Peyer's patch (tissue), 4 donors: ENCODE data around the gene WNK4.

Experiments
- POLR2A ChIP-seq, 2 donors: fragments of 450-650 bp; IDR thresholded peaks; one replicate each; pipeline ENCODE4 v1.5.1; 2017; ENCODE audit warnings: antibody characterized with exemption in 2 of 2, mild to moderate bottlenecking in 2 of 2, moderate library complexity in 2 of 2
- TF ChIP-seq, protein P1 (sequence below), 6 experiments: fragments of 450-650 bp in 4 of 6; fragments of 200-600 bp in 2 of 6; sonication (generic) in 1 of 6; IDR thresholded peaks; one replicate each; pipeline ENCODE4 v1.5.1; 2017 to 2019; ENCODE audit warnings: antibody characterized with exemption in 6 of 6, mild to moderate bottlenecking in 3 of 6, moderate library complexity in 1 of 6

DNA sequence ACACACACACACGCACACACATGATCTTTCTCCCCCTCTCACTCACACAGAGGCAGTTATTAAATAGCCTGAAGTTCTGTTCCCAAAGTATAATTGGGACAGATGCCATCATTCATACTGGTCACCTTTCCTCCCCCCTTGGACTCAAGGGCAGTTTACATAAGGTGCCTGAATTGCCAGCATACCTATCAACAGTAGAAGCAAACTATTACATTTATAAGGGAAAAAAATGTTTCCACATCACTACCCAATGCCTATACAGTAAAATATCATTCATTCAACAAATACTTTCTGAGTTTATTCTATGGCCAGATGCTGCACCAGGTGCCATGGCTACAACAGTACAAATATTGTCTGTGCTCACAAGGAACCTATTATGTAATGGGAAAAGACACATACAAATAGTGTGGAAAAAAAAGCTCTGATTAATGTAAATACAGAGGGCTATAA lies 24.5 kb downstream of the WNK4 start:
- TF ChIP-seq, protein P1, sequence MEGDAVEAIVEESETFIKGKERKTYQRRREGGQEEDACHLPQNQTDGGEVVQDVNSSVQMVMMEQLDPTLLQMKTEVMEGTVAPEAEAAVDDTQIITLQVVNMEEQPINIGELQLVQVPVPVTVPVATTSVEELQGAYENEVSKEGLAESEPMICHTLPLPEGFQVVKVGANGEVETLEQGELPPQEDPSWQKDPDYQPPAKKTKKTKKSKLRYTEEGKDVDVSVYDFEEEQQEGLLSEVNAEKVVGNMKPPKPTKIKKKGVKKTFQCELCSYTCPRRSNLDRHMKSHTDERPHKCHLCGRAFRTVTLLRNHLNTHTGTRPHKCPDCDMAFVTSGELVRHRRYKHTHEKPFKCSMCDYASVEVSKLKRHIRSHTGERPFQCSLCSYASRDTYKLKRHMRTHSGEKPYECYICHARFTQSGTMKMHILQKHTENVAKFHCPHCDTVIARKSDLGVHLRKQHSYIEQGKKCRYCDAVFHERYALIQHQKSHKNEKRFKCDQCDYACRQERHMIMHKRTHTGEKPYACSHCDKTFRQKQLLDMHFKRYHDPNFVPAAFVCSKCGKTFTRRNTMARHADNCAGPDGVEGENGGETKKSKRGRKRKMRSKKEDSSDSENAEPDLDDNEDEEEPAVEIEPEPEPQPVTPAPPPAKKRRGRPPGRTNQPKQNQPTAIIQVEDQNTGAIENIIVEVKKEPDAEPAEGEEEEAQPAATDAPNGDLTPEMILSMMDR (IDR thresholded peaks at IDR 0.05): no peak
- TF ChIP-seq POLR2A (IDR thresholded peaks at IDR 0.05): no peak
